K562 (cell line): ENCODE data around the gene ZNF43. TPM values are rescaled to one million over a fixed set of nuclear protein-coding genes. Genes with fewer than 3 reads are reported as not detected.

Experiments
- ATAC-seq: fragments of 200-7000 bp; cut with Tn5 transposase; 3 replicates; pipeline ENCODE4 v1.9.1; 2020; ENCODE audit warnings: moderate library complexity
- BruUV-seq: library from RNA; stranded (reverse); fragments of 400-500 nt; replicated peaks from 2 replicates; lab custom pipeline; 2021; lab: Mats Ljungman, UMichigan
- CTCF ChIA-PET: fragments of 300-600 bp; formaldehyde crosslinking; extraction: SDS; loops from one replicate; lab custom pipeline; 2021; ENCODE audit warnings: low intra/inter-chr PET ratio; lab: Yijun Ruan, JAX
- POLR2A ChIA-PET: fragments of 300-600, 350-650 bp; sonication (Branson Sonifier 250); formaldehyde crosslinking; extraction: SDS; loops from one replicate; lab custom pipeline; 2021; ENCODE audit warnings: antibody characterized with exemption, inconsistent platforms; lab: Yijun Ruan, JAX
- DNase-seq, 4 experiments: peaks; one replicate each; pipeline versions ENCODE4 v3.0.0 to v3.0.0-alpha.2; 2011 to 2018; ENCODE audit warnings: low spot score in 3 of 4, mixed read lengths in 3 of 4; ENCODE audit errors: extremely low read depth in 1 of 4
- FAIRE-seq: peaks from 2 replicates; lab custom pipeline; 2011; peaks lifted over from hg19 to GRCh38; lab: Jason Lieb, UNC
- H2AFZ ChIP-seq: 2 replicates; pipeline ENCODE4 v1.6.0; 2011; ENCODE audit warnings: low read depth, low read length, control low read depth, inconsistent platforms
- H3K27ac ChIP-seq: fragments of 200-600 bp; 3 replicates; pipeline ENCODE4 v1.8.0; 2011; ENCODE audit warnings: low read depth, mild to moderate bottlenecking, control low read depth, inconsistent platforms, low read length, moderate library complexity, mixed read lengths; ENCODE audit errors: extremely low read depth
- H3K27me3 ChIP-seq, 2 experiments: fragments of 300-600 bp in 1 of 2; 2 replicates in 1 of 2; 3 replicates in 1 of 2; pipeline versions ENCODE4 v1.6.0 to v1.8.0; 2011; ENCODE audit warnings: inconsistent platforms in 2 of 2, low read length in 2 of 2, mild to moderate bottlenecking in 1 of 2, mixed read lengths in 1 of 2, moderate library complexity in 1 of 2; ENCODE audit not compliant: control insufficient read depth in 2 of 2, insufficient read depth in 2 of 2
- H3K36me3 ChIP-seq: fragments of 300-600 bp; 3 replicates; pipeline ENCODE4 v1.8.0; 2011; ENCODE audit warnings: mild to moderate bottlenecking, low read length, inconsistent platforms; ENCODE audit not compliant: control insufficient read depth, insufficient read depth
- H3K4me1 ChIP-seq, 2 experiments: fragments of 200-600 bp in 1 of 2; replicated peaks in 1 of 2; 2 replicates in 1 of 2; 3 replicates in 1 of 2; pipeline versions ENCODE4 v1.5.1 to v1.8.0; 2011; ENCODE audit warnings: inconsistent platforms in 2 of 2, low read length in 2 of 2, mild to moderate bottlenecking in 1 of 2, mixed read lengths in 1 of 2, moderate library complexity in 1 of 2; ENCODE audit not compliant: control insufficient read depth in 2 of 2, insufficient read depth in 2 of 2
- H3K4me2 ChIP-seq: 2 replicates; pipeline ENCODE4 v1.6.1; 2011; ENCODE audit warnings: low read length, control low read depth, inconsistent platforms, mixed read lengths; ENCODE audit not compliant: insufficient read depth
- H3K4me3 ChIP-seq: fragments of 200-600 bp; sonication (generic), shearing (Covaris generic); 2 replicates; pipeline ENCODE4 v1.5.1; 2016; ENCODE audit warnings: control low read depth, inconsistent platforms
- H3K79me2 ChIP-seq: fragments of 200-600 bp; 3 replicates; pipeline ENCODE4 v1.8.0; 2011; ENCODE audit warnings: low read length, inconsistent platforms; ENCODE audit not compliant: control insufficient read depth, insufficient read depth
- H3K9ac ChIP-seq, 2 experiments: 2 replicates each; pipeline versions ENCODE4 v1.6.0 to v1.6.1; 2011; ENCODE audit warnings: low read depth in 2 of 2, low read length in 2 of 2, control low read depth in 1 of 2, inconsistent platforms in 1 of 2, mild to moderate bottlenecking in 1 of 2, mixed read lengths in 1 of 2; ENCODE audit not compliant: insufficient read depth in 1 of 2
- H3K9me1 ChIP-seq: one replicate; pipeline ENCODE4 v1.6.0; 2011; ENCODE audit warnings: inconsistent platforms, mild to moderate bottlenecking, low read length, moderate library complexity; ENCODE audit not compliant: control insufficient read depth, insufficient read depth
- H3K9me3 ChIP-seq: replicated peaks from 2 replicates; pipeline ENCODE4 v1.5.1; 2011; ENCODE audit warnings: low read depth, low read length, inconsistent platforms; ENCODE audit not compliant: control insufficient read depth, insufficient read depth
- H4K20me1 ChIP-seq: replicated peaks from 2 replicates; pipeline ENCODE4 v1.6.1; 2011; ENCODE audit warnings: low read length, inconsistent platforms, mixed read lengths; ENCODE audit not compliant: control insufficient read depth, insufficient read depth
- ARNT ChIP-seq, 2 experiments: fragments of 450-650 bp; IDR thresholded peaks; 2 replicates each; pipeline ENCODE4 v1.6.1; 2016; ENCODE audit warnings: mild to moderate bottlenecking in 1 of 2
- BMI1 ChIP-seq: fragments of 150-350 bp; IDR thresholded peaks from 2 replicates; pipeline ENCODE4 v1.6.1; 2014; ENCODE audit warnings: low read length
- CHD4 ChIP-seq: fragments of 200-600 bp; sonication (generic); IDR thresholded peaks from 3 replicates; pipeline ENCODE4 v1.6.1; 2012; ENCODE audit warnings: low read depth, mild to moderate bottlenecking, mixed read lengths, low read length, inconsistent platforms; ENCODE audit not compliant: insufficient read depth, insufficient replicate concordance, poor library complexity, severe bottlenecking
- ESRRB ChIP-seq: fragments of 250-450 bp; sonication (Bioruptor Pico); IDR thresholded peaks from 2 replicates; pipeline ENCODE4 v1.5.0; 2020; ENCODE audit warnings: mild to moderate bottlenecking, moderate library complexity, borderline replicate concordance
- MCM3 ChIP-seq: fragments of 450-650 bp; IDR thresholded peaks from 2 replicates; pipeline ENCODE4 v1.6.1; 2016
- SAP30 ChIP-seq: fragments of 200-600 bp; sonication (generic); IDR thresholded peaks from 2 replicates; pipeline ENCODE4 v1.6.1; 2012; ENCODE audit warnings: borderline replicate concordance, low read depth, mild to moderate bottlenecking, moderate library complexity, low read length, control low read depth, inconsistent platforms; ENCODE audit not compliant: insufficient read depth, poor library complexity, severe bottlenecking
- STAT5A ChIP-seq: IDR thresholded peaks from 2 replicates; pipeline ENCODE4 v1.6.1; 2012; ENCODE audit warnings: low read length, inconsistent platforms, borderline replicate concordance
- TAF1 ChIP-seq: IDR thresholded peaks from 2 replicates; pipeline ENCODE4 v1.6.1; 2011; ENCODE audit warnings: mild to moderate bottlenecking, low read length, moderate library complexity; ENCODE audit not compliant: insufficient read depth, control insufficient read depth, severe bottlenecking; ENCODE audit errors: extremely low read depth
- WGBS: fragments of 100-300 bp; shearing (Covaris generic); methylation state at CpG from one replicate; pipeline ENCODE4 v1.1.6; 2016; ENCODE audit warnings: low coverage, mixed read lengths; ENCODE audit not compliant: insufficient coverage; ENCODE audit errors: missing lambda C conversion rate; 5-methylcytosine and 5-hydroxymethylcytosine counted together
- in situ Hi-C: fragments of 300-500 bp; cut with MboI; formaldehyde crosslinking; loops from 4 replicates; pipeline ENCODE4 v1.15.0; 2018; ENCODE audit warnings: inconsistent platforms, mixed read lengths
- intact Hi-C: fragments of 100-400 bp; cut with micrococcal nuclease; formaldehyde crosslinking; loops from 2 replicates; pipeline ENCODE4 v1.14.2; 2022
- polyA plus RNA-seq, 8 experiments: library from polyadenylated mRNA; depleted of rRNA in 4 of 8; stranded (reverse) in 5 of 8; unstranded in 3 of 8; fragments of >200 nt; fragmentation: Nextera tagmentation in 2 of 8; fragmentation: Illumina TruSeq in 1 of 8; extraction: Ambion mirVana in 2 of 8; extraction: Trizol in 1 of 8; gene quantifications; 2 replicates each; pipeline versions ENCODE4 v1.2.1 to v1.2.3, GENCODE V29; 2011 to 2014; ENCODE audit warnings: inconsistent platforms in 1 of 8, missing spikeins in 1 of 8
- total RNA-seq, 7 experiments: library from RNA; depleted of rRNA in 6 of 7; stranded (reverse); fragments of >200 nt in 6 of 7; fragmentation: Illumina TruSeq in 2 of 7; extraction: Trizol in 2 of 7; gene quantifications; 2 replicates each; pipeline versions ENCODE4 v1.2.1 to v1.2.3, GENCODE V29; 2011 to 2021; ENCODE audit warnings: low replicate concordance in 1 of 7
- TF ChIP-seq, protein P1 (sequence below): fragments of 450-650 bp; IDR thresholded peaks from 2 replicates; pipeline ENCODE4 v1.7.1; 2018; ENCODE audit warnings: mild to moderate bottlenecking, low read depth; ENCODE audit not compliant: partially characterized antibody

ZNF43 gene
- total and polyA plus RNA-seq, 9 of the 15 experiments (the other 6 are each of a cell fraction or from before 2014, with no cell fraction given): 3.6 to 18.6 (median 9.2) TPM

DNA sequence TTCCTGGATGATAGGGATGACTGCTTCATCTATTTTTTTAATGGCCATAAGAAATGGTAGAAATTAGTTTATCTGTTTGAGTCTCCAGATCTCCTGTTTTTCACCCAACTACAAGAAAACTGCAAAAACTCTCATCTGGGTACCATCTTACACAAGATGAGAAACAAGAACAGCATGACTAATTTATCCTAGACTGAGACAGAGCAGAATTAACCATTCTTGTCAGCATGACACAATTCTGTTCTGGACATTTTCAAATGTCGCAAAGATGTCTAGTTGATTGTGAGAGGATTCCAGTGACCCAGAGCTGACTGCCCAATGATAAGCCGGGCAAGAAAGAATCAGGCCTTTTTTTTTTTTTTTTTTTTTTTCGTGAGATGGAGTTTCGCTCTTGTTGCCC, 12.8 kb downstream of the ZNF43 start:
- DNase-seq: no peak
- Histone ChIP-seq H3K9me1 (no peaks in the 10 kb centered on the region), H3K9ac (no peak overlapping the region), H3K27me3 (no peaks in the 10 kb centered on the region), H4K20me1 (no peaks in the 10 kb centered on the region), H3K36me3 (peaks cover 11% of the 10 kb centered on the region; the same call in 1 of the 3 replicates), H2AFZ (no peak overlapping the region), H3K9me3 (peaks cover 3% of the 10 kb centered on the region; the same call in 1 of the 2 replicates), H3K27ac (no peak overlapping the region), H3K4me3 (no peak overlapping the region), H3K4me1 (no peaks in the 10 kb centered on the region; a peak in 1 of 5 replicates), H3K79me2 (peaks cover 5% of the 10 kb centered on the region; the same call in 2 of the 3 replicates), H3K4me2 (no peak overlapping the region)
- WGBS: 65% methylated on average over 2 of the region's 4 CpGs
- ChIA-PET CTCF (no interaction called here), POLR2A (no interaction called here)
- FAIRE-seq: no peak
- in situ Hi-C loops: no loop called here
- TF ChIP-seq ARNT (IDR thresholded peaks at IDR 0.05) (no peak), SAP30 (no peak), STAT5A (no peak), MCM3 (no peak), CHD4 (no peak), BMI1 (no peak), TAF1 (no peak), ESRRB (CRISPR knock-in tag) (no peak)
- TF ChIP-seq, protein P1, sequence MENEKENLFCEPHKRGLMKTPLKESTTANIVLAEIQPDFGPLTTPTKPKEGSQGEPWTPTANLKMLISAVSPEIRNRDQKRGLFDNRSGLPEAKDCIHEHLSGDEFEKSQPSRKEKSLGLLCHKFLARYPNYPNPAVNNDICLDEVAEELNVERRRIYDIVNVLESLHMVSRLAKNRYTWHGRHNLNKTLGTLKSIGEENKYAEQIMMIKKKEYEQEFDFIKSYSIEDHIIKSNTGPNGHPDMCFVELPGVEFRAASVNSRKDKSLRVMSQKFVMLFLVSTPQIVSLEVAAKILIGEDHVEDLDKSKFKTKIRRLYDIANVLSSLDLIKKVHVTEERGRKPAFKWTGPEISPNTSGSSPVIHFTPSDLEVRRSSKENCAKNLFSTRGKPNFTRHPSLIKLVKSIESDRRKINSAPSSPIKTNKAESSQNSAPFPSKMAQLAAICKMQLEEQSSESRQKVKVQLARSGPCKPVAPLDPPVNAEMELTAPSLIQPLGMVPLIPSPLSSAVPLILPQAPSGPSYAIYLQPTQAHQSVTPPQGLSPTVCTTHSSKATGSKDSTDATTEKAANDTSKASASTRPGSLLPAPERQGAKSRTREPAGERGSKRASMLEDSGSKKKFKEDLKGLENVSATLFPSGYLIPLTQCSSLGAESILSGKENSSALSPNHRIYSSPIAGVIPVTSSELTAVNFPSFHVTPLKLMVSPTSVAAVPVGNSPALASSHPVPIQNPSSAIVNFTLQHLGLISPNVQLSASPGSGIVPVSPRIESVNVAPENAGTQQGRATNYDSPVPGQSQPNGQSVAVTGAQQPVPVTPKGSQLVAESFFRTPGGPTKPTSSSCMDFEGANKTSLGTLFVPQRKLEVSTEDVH: no peak
- no TSS peak for BruUV-seq
- intact Hi-C loops: no loop called here
- ATAC-seq: no peak
